Hematopoietic multipotent progenitor cell treated with erythropoietin and hydrocortisone succinate and interleukin-3 and kit ligand, for 15 days (in vitro differentiated cells): ENCODE results near the gene ORC1.
"Not testable (repeated sequence)": the region's sequence is repeated elsewhere in the genome, so short reads cannot be mapped to it uniquely, and the experiment has no call there.

Experiments
- DNase-seq: peaks from one replicate; pipeline ENCODE4 v3.0.0-alpha.2; 2015; ENCODE audit warnings: low spot score

The ORC1 gene

GRCh38 chr1:52385376-52385775 lies 18.8 kb downstream of the ORC1 start:
- DNase-seq, result no peak

GRCh38 chr1:52369851-52370250 lies 34.4 kb downstream of the ORC1 start:
- not testable (repeated sequence) for DNase-seq

GRCh38 chr1:52368383-52369172 lies 35.6 kb downstream of the ORC1 start:
- peak; percentile 47 for DNase-seq

GRCh38 chr1:52367272-52367671 lies 37.0 kb downstream of the ORC1 start:
- no peak for DNase-seq

GRCh38 chr1:52366517-52366827 lies 37.8 kb downstream of the ORC1 start:
- no peak for DNase-seq

GRCh38 chr1:52365746-52366516 lies 38.3 kb downstream of the ORC1 start, which contains the start of gene CC2D1B:
Gene CC2D1B (minus strand): TSS chr1:52366205. CDS start chr1:52364620, 1,585 bp downstream.
- DNase-seq, result peak; percentile 94

- DNase-seq, result peak; percentile 35
Measured at GRCh38 chr1:52365071-52365745, 39.0 kb downstream of the ORC1 start.

GRCh38 chr1:52364235-52364839 lies 39.9 kb downstream of the ORC1 start:
- DNase-seq, result peak; percentile 19

GRCh38 chr1:52360595-52360968 lies 43.6 kb downstream of the ORC1 start:
- DNase-seq, result no peak

- no peak for DNase-seq
Measured at GRCh38 chr1:52359676-52360594, 44.3 kb downstream of the ORC1 start.

- DNase-seq, result no peak
Measured at GRCh38 chr1:52358851-52359497, 45.2 kb downstream of the ORC1 start.

GRCh38 chr1:52357397-52357796 lies 46.8 kb downstream of the ORC1 start:
- no peak for DNase-seq

- no peak for DNase-seq
Measured at GRCh38 chr1:52356818-52357355, 47.3 kb downstream of the ORC1 start.

- DNase-seq, result no peak
Measured at GRCh38 chr1:52355847-52356505, 48.2 kb downstream of the ORC1 start.

GRCh38 chr1:52355436-52355835 lies 48.8 kb downstream of the ORC1 start:
- DNase-seq, result no peak

GRCh38 chr1:52352690-52353089 lies 51.5 kb downstream of the ORC1 start:
- no peak for DNase-seq

- DNase-seq, result no peak
Measured at GRCh38 chr1:52348704-52349300, 55.4 kb downstream of the ORC1 start.

GRCh38 chr1:52346653-52347052 lies 57.6 kb downstream of the ORC1 start:
- DNase-seq, result no peak

GRCh38 chr1:52345252-52345651 lies 59.0 kb downstream of the ORC1 start:
- DNase-seq, result no peak

- DNase-seq, result no peak
Measured at GRCh38 chr1:52343979-52344378, 60.2 kb downstream of the ORC1 start.
